ENCODE measurements around the gene PRR19. TPM values are rescaled to one million over a fixed set of nuclear protein-coding genes. Genes with fewer than 3 reads are reported as not detected.
"Not testable (repeated sequence)": the region's sequence is repeated elsewhere in the genome, so short reads cannot be mapped to it uniquely, and the experiment has no call there.

PRR19 gene
- total RNA-seq, 1 donor from 2014 or later: 2.0 TPM

GRCh38 chr19:42254850-42255765, 46.8 kb upstream of the PRR19 start, which contains the start of gene ERF:
Gene ERF, minus strand, starts transcription at chr19:42255128. Its CDS starts 129 bp downstream, at chr19:42254999.
- Mint-ChIP-seq H3K27me3 (ENCODE audit: unreplicated experiment) (no peaks in the 10 kb centered on the region), H3K4me1 (ENCODE audit: unreplicated experiment) (peaks cover 39% of the 10 kb centered on the region), H3K27ac (ENCODE audit: unreplicated experiment) (peak within 1 kb of the TSS; percentile 96), H3K9me3 (ENCODE audit: unreplicated experiment) (no peaks in the 10 kb centered on the region), H3K36me3 (ENCODE audit: unreplicated experiment) (no peaks in the 10 kb centered on the region), H3K4me3 (ENCODE audit: unreplicated experiment) (peak within 1 kb of the TSS; percentile 78)
- peak; percentile 97 for DNase-seq (ENCODE audit: extremely low spot score, unreplicated experiment)
- TF ChIP-seq CTCF (IDR thresholded peaks at IDR 0.05): no peak

GRCh38 chr19:42255766-42256745, 45.9 kb upstream of the PRR19 start:
- Mint-ChIP-seq H3K27me3 (ENCODE audit: unreplicated experiment) (no peaks in the 10 kb centered on the region), H3K9me3 (ENCODE audit: unreplicated experiment) (no peaks in the 10 kb centered on the region), H3K4me3 (ENCODE audit: unreplicated experiment) (peak overlapping the region; percentile 78), H3K4me1 (ENCODE audit: unreplicated experiment) (peaks cover 33% of the 10 kb centered on the region), H3K27ac (ENCODE audit: unreplicated experiment) (peak overlapping the region; percentile 96), H3K36me3 (ENCODE audit: unreplicated experiment) (no peaks in the 10 kb centered on the region)
- TF ChIP-seq CTCF (IDR thresholded peaks at IDR 0.05): no peak
- no peak for DNase-seq (ENCODE audit: extremely low spot score, unreplicated experiment)

- H3K9me3 Mint-ChIP-seq (ENCODE audit: unreplicated experiment); H3K4me3 Mint-ChIP-seq (ENCODE audit: unreplicated experiment); H3K27ac Mint-ChIP-seq (ENCODE audit: unreplicated experiment): not testable (repeated sequence)
Measured at GRCh38 chr19:42257842-42258241, 44.1 kb upstream of the PRR19 start.

GRCh38 chr19:42261763-42262162, 40.2 kb upstream of the PRR19 start:
- DNase-seq (ENCODE audit: extremely low spot score, unreplicated experiment): no peak
- TF ChIP-seq CTCF (IDR thresholded peaks at IDR 0.05): no peak
- no peaks in the 10 kb centered on the region for H3K36me3 Mint-ChIP-seq (ENCODE audit: unreplicated experiment)
- H3K27me3 Mint-ChIP-seq (ENCODE audit: unreplicated experiment): no peaks in the 10 kb centered on the region
- H3K9me3 Mint-ChIP-seq (ENCODE audit: unreplicated experiment): no peaks in the 10 kb centered on the region
- peaks cover 12% of the 10 kb centered on the region for H3K4me1 Mint-ChIP-seq (ENCODE audit: unreplicated experiment)
- no peak overlapping the region for H3K4me3 Mint-ChIP-seq (ENCODE audit: unreplicated experiment)
- no peak overlapping the region for H3K27ac Mint-ChIP-seq (ENCODE audit: unreplicated experiment)

More at GRCh38 chr19:42257842-42258241, 44.1 kb upstream of the PRR19 start:
- peaks cover 26% of the 10 kb centered on the region for H3K4me1 Mint-ChIP-seq (ENCODE audit: unreplicated experiment)
- not testable (repeated sequence) for DNase-seq (ENCODE audit: extremely low spot score, unreplicated experiment); H3K36me3 Mint-ChIP-seq (ENCODE audit: unreplicated experiment); H3K27me3 Mint-ChIP-seq (ENCODE audit: unreplicated experiment)

GRCh38 chr19:42266105-42266504, 35.8 kb upstream of the PRR19 start:
- H3K36me3 Mint-ChIP-seq (ENCODE audit: unreplicated experiment): not testable (repeated sequence)

GRCh38 chr19:42266928-42267603, 34.9 kb upstream of the PRR19 start:
- H3K36me3 Mint-ChIP-seq (ENCODE audit: unreplicated experiment): not testable (repeated sequence)

More at GRCh38 chr19:42266105-42266504, 35.8 kb upstream of the PRR19 start:
- not testable (repeated sequence) for H3K27ac Mint-ChIP-seq (ENCODE audit: unreplicated experiment); H3K27me3 Mint-ChIP-seq (ENCODE audit: unreplicated experiment); DNase-seq (ENCODE audit: extremely low spot score, unreplicated experiment); H3K9me3 Mint-ChIP-seq (ENCODE audit: unreplicated experiment); H3K4me3 Mint-ChIP-seq (ENCODE audit: unreplicated experiment)
- peaks cover 33% of the 10 kb centered on the region for H3K4me1 Mint-ChIP-seq (ENCODE audit: unreplicated experiment)

More at GRCh38 chr19:42266928-42267603, 34.9 kb upstream of the PRR19 start:
- not testable (repeated sequence) for DNase-seq (ENCODE audit: extremely low spot score, unreplicated experiment); H3K27me3 Mint-ChIP-seq (ENCODE audit: unreplicated experiment); H3K4me3 Mint-ChIP-seq (ENCODE audit: unreplicated experiment); H3K9me3 Mint-ChIP-seq (ENCODE audit: unreplicated experiment); H3K27ac Mint-ChIP-seq (ENCODE audit: unreplicated experiment)
- peaks cover 33% of the 10 kb centered on the region for H3K4me1 Mint-ChIP-seq (ENCODE audit: unreplicated experiment)

All from osteocyte (in vitro differentiated cells).